Dedifferentiated amniotic fluid mesenchymal stem cell (primary cell): Measurements from ENCODE around the gene TGIF2.
"Not testable (repeated sequence)": the region's sequence is repeated elsewhere in the genome, so short reads cannot be mapped to it uniquely, and the experiment has no call there.

Experiments used
- DNase-seq: peaks from one replicate; pipeline ENCODE4 v3.0.0-alpha.2; 2016; ENCODE audit errors: extremely low spot score

The TGIF2 gene

GRCh38 chr20:36579996-36580545 lies 6.7 kb downstream of the TGIF2 start:
- no peak for DNase-seq

- no peak for DNase-seq
Observed at GRCh38 chr20:36582322-36582721, 8.9 kb downstream of the TGIF2 start.

DNA sequence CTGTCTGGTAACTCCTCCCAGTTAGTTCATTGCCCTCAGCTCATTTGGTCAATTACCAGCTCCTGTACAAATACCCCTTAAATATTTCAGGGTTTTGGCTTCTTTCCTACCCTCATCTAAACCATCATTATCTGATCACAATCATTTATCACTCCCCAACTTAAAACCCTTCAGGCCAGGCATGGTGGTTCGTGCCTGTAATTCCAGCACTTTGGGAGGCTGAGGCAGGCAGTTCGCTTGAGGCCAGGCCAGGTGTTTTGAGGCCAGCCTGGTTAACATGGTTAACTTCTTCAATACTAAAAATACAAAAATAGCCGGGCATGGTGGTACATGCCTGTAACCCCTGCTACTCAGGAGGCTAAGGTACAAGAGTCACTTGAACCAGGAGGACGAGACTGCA lies 9.4 kb downstream of the TGIF2 start:
- no peak for DNase-seq

DNA sequence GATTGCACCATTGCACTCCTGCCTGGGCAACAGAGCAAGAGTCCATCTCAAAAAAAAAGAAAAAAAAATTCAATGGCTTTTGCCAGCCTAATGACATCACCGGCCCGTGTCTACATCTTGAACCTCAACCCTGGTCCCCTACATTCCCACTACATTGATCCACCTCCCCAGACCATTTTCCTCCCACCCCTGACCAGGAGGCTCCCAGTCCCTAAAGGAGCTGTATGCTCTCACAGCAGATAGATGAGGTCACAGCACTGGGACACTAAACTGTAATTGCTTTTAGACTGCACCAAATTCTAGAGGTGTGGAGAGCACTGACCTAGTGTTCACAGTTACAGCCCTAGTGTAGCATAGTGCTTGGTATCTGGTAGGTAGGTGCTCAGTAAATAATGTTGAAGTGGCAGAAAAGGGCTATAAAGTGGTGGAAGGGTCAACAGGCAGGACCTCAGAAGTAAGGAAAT lies 10.7 kb downstream of the TGIF2 start:
- no peak for DNase-seq

DNA sequence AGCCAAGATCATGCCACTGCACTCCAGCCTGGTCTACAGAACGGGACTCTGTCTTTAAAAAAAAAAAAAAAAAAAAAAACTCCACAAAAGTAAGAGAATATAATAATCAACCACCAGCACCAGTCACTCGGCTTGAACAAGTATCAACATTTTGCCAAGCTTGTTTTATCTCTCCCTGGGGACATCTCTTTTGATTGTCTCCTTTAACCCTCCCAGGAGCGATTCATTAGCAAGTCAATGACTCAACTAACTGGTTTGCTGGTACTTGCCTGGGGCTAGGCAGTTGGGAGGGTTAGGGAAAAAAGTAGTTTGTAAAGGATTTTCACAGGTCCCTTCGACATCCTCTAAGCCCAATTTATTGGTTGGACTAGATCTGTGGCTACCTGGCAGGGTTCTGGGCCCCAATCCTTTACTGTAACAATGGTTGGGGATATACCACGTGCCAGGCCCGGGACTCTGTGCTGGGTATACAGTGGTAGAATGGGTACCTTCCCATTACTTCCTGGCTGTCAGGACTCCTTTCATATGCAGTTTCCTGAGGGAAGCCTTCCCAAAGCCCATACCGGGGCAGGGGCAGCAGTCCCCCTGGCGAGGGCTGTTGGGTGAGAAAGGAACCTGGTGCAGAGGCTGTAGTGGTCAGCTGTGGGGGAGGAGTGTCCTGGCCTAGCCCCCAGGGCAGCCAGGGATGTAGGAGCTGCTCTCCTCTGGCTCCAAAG lies 12.2 kb downstream of the TGIF2 start:
- DNase-seq, result no peak

DNA sequence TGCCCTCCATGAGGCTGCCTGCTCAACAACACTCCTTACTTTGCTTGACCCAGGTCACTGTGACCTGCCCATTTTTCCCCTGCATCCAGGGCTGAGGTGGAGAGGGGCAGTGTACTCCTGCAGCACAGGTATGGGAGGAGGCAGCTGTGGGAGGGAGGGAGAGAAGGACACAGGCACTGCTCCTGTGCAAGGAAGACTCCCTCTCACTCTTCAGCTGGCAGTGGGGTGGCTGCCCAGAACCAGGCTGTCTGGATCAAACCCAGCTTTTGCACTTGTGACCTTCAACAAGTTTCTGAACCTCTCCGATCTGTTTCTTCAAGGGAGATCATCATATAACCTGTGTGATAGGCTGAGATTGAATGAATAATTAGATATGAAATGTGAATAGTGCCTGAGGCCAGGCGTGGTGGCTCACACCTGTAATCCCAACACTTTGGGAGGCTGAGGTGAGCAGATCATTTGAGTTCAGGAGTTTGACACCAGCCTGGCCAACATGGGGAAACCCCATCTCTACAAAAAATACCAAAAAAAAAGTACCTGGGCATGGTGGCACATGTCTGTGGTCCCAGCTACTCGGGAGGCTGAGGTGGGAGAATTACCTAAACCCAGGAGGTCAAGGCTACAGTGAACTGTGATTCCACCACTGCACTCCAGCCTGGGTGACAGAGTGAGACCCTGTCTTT lies 14.1 kb downstream of the TGIF2 start:
- DNase-seq, result no peak

DNA sequence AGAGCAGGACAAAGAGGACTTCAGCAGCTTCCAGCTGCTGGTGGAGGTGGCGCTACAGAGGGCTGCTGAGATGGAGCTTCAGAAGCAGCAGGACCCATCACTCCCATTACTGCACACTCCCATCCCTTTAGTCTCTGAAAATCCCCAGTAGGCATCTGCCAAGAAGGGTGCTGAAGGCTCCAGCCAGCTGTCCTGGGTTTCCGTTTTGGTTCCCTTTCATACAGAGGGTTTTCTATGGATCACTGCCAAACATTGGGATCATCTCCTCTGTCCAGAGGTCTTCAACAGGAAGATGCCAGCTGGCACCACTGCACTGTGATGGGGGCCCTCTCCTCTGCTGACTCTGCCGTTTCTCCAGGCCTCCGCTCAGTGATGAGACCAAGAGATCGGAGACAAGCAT lies 17.9 kb downstream of the TGIF2 start:
- no peak for DNase-seq

GRCh38 chr20:36591854-36592641 lies 18.7 kb downstream of the TGIF2 start:
- DNase-seq, result peak; percentile 22

DNA sequence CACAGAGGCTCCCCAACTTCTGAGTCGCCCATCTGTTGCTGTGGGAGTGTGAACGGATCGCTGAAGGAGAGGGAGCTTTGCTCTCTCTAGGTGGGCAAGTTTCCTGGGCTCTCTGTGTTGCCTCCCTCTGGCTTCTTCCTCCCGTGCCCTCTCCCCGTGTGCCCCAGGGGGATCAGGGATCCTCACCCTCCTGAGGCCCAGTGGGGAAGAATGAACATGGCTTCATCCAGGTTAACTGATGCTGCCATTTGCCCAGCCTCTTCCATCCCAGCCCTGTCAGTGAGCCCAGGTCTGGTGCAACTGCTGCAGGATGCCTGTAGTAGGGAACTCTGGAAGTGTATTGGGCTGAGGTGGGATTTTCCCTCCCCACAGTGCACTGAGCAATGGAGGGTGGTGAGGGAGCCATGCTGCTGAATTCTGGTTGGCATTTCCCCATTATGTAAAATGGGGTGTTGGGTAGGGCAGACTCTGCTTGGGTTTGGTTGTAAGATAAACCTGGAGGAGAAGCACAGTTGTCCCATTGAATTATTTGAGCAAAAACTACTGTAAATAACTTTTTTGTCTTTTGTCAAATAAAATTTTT lies 20.0 kb downstream of the TGIF2 start:
- no peak for DNase-seq

GRCh38 chr20:36599912-36600345 lies 26.5 kb downstream of the TGIF2 start:
- DNase-seq, result no peak

GRCh38 chr20:36601540-36601939 lies 28.1 kb downstream of the TGIF2 start:
- DNase-seq, result no peak

GRCh38 chr20:36604952-36605398 lies 31.6 kb downstream of the TGIF2 start:
- DNase-seq, result no peak

DNA sequence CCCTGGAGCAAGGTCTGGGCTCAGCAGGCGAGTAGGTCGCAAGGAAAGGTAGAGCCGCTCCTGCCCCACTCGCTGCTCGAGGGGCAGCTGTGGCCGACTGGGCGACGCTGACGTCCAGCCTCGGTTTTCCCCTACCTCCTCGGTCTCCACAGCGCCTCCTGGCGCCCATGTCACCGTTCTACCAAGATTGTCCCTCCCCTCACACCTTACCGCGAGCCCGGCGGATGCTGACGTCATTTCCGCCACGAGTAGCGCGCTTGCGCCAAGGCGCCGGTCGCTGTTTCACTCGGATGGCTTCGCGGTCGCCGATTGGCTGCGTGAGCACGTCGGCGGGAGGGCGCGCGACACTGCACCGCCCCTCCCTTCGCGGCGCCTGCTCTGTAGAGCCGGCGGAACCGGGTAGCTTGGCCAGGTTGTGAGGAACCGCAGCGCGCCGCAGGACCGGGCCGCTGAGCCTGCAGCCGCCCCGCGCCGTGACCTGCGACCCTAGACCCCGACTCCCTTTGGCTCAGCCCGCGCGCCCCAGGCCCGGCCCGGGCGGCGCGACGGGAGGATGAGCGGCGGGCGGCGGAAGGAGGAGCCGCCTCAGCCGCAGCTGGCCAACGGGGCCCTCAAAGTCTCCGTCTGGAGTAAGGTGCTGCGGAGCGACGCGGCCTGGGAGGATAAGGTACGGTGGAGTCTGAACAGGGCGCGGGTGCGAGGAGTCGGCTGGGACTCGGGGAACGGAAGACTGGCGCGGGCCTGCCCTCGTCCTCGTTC lies 32.2 kb downstream of the TGIF2 start, which contains the start of gene RAB5IF:
Gene RAB5IF (plus strand): TSS at position 381 of the 759 bp plus-strand sequence. CDS start 173 bp downstream, at position 554.
- DNase-seq, result peak; percentile 97

- DNase-seq, result no peak
Observed at GRCh38 chr20:36606158-36607066, 33.0 kb downstream of the TGIF2 start.

DNA sequence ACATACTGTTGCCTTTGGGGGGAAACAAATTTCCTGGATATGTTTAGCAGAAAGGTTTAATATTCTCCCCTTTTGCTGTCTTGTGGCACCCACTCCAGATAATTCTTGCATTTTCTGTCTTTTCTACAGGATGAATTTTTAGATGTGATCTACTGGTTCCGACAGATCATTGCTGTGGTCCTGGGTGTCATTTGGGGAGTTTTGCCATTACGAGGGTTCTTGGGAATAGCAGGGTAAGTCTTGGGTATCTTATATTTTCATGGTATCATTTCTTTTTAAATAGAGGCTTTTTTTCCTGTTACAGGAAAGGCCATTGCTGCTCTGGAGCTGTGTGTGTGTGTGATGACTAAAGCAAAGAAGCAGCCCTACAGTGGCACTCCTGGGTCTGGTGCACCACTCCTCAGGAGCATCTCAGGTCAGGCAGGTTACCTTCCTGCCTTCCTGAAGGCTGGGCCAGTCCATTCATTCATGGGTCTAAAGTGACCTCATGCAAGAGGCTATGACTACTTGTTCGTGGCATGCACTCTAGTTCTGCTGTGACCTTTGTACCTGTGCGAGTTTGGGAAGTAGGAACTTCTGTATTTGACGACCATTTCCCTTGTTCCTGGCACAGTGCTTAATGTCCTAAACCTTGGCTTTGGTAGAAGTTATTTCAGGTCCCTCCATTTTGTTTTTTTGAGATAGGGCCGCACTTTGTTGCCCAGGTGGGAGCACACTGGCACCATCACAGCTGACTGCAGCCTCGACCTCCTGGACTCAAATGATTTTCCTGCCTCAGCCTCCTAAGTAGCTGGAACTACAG lies 34.4 kb downstream of the TGIF2 start:
- no peak for DNase-seq

- DNase-seq, result not testable (repeated sequence)
Observed at GRCh38 chr20:36608388-36608728, 35.0 kb downstream of the TGIF2 start.

DNA sequence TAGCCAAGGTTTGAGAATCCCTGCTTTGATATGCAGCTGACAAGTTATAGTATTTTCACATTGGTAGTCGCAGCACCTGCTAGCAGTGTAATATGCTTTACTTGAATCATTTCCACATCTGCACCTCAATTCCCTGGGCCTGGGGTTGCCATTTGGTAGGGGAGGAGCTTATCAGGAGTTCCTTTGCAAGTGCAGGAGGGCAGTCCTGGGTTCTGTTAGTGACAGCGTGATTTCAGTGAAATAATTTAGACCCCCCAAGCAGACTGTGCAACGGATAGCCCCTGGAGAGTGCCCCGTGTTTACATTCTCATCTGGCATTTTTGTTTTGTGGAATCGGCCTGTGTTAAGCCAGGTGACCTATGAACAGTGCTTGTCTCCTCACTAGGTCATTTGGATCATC lies 38.2 kb downstream of the TGIF2 start:
- DNase-seq, result no peak

- DNase-seq, result no peak
Observed at GRCh38 chr20:36613974-36614373, 40.6 kb downstream of the TGIF2 start.
